ENCODE measurements around the gene CBLN3.
"Not testable (repeated sequence)": the region's sequence is repeated elsewhere in the genome, so short reads cannot be mapped to it uniquely, and the experiment has no call there.

The CBLN3 gene

GRCh38 chr14:24429395-24430142 lies at the start of gene CBLN3, which contains the start of gene KHNYN:
Gene CBLN3, minus strand, starts transcription at chr14:24429668. Its CDS starts 614 bp downstream, at chr14:24429054.
Gene KHNYN, plus strand, starts transcription at chr14:24429954. Its CDS starts 777 bp downstream, at chr14:24430731.
- peak; percentile 81 for DNase-seq

DNA sequence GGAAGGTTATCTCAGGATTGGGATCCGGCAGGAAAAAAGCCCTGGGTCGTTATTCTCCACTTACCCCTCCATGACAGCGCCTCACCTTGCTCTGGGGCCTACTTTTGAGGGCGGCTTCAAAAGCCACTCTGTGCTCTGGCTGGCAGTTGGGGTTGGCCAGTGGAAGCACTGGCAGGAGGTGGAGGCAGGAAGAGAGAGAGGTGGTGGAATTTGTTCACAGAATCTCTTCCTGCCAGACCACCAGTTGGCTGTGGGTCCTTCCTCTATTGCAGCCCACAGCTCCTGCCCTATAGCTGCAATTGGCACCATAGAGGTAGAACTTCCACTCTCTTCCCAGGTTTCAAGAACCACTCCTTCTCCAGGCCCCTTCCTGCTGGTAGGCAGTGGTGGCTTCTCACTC lies 45.8 kb upstream of the CBLN3 start:
- DNase-seq: no peak

GRCh38 chr14:24473211-24473610 lies 43.7 kb upstream of the CBLN3 start:
- no peak for DNase-seq

DNA sequence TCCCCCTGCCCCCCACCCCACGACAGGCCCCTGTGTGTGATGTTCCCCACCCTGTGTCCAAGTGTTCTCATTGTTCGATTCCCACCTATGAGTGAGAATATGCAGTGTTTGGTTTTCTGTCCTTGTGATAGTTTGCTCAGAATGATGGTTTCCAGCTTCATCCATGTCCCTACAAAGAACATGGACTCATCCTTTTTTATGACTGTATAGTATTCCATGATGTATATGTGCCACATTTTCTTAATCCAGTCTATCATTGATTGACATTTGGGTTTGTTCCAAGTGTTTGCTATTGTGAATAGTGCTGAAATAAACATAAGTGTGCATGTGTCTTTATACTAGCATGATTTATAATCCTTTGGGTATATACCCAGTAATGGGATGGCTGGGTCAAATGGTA lies 41.0 kb upstream of the CBLN3 start:
- not testable (repeated sequence) for DNase-seq

DNA sequence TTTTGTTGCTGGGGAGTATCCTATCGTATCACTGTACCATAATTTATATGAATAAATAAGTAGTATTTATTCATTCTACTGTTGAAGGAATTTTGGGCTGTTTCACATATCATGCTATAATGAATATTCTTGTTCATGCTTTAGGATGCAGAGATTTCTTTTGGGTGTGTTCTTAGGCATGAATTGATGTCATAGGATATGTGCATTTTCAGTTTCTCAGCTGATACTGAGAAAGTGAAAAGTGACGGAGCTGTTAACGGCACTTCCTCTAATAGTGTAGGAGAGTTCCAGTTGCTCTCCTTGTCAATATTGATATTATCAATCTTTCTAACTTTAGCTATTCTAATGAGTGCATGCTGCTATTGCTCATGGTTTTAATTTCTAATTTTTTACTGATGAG lies 36.3 kb upstream of the CBLN3 start:
- no peak for DNase-seq

DNA sequence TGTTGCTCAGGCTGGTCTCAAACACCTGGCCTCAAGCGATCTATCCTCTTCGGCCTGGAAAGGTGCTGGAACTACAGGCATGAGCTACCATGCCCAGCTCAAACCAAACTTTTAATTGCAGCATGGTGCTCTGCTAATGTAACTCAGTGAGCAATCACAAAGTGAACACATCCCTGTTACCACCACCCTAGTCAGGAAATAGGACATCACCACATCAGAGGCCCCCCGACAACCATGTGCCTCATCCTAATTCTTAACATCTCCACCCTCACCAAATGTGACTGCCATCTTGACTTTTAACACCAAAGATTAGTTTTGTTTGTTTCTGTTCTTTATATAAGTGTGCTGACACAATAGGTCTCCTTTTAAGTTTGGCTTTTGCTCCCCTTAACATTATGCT lies 35.9 kb upstream of the CBLN3 start:
- DNase-seq: no peak

DNA sequence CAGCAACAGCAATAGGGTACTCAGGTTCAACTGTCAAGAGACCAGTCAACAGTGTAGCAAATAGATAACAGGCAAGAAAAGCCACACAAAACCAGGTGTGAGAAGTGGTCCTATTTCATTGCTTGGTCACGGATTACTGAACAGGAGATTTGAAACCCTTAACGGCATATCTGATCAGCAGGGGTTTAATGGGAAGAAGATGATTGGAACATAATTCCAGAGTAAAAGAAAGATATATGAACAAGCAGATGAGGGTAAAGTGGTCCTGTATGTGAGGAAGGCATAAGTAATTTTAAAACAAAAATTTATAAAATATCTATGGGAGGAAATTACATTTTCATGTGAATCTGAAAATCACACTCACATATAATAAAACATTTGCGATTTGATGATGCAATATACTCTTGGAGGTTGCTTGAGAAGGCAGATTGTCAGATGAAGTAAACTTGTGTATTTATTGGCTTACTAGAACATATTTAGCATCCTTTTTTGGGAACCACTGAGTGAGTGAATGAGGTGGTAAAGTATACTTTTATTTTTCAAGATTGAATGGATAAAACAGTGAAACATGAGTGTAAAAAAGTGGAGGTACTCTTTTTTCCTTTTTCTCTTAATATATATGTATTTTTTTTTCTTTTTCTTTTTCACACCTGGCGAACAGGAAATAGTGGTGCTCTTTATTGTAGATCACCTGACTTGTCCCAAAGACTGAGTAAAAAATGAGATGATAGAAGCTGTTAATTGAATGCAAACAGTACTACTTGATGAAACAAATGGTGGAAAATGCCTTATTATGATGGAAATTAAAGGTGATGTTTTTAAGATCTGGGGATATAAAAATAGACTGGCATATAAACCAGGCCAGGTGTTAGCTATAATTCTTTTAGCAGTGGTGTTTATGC lies 34.7 kb upstream of the CBLN3 start:
- DNase-seq: no peak

DNA sequence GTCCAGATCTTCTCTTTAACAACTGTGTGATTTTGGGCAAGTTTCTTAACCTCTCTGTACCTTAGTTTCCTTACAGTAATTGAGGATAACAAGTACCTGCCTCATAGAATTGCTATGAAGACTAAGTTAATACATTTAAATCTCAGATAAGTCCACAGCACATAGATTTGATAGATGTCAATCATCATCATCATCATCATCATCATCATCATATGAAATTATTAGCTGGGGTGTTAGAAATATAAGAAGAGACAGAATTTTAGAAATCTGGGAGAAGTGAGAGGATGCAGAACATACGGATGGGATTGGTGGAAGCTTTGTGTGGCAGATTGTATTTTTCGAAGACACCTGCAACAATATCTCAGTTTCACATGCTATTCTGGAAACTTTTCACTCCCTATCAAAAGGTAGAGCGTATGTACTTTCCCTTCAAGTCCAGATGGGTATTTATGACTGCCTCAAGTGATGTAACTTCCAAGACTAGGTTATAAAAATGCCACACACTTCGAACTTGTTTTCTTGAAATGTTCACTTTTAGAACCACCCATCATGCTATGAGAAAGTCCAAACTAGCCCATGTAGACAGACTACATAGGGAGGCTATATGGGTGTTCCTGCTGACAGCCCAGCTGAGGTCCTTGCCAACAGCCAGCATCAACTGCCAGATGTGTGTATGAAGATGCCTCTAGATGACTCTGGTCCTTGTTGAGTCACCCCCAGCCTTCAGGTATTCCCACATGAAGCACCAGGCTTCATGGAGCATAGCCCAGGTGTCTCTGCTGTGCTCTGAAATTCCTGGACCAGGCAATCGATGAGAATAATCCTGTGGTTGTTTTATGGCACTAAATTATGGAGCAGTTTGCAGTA lies 33.8 kb upstream of the CBLN3 start:
- DNase-seq: no peak

GRCh38 chr14:24461336-24461735 lies 31.9 kb upstream of the CBLN3 start:
- DNase-seq: no peak

DNA sequence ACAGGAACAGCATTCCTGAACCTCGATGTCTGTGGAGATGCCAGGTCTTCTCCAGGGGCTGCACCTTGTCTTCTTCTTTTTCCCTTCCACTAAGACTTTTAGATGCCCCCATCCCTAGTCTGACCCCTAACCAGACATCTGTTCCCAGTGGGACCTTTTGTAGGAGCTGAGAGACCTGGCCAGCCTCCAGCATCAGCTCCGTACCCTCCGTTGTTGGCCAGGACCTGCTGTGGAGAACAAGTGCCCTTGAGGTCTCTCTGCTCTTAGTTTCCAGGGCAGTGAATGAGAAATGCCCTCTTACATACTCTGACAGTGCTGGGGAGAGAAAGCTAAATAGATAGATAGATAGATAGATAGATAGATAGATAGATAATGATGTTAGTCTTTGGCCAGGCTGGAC lies 29.9 kb upstream of the CBLN3 start:
- DNase-seq: no peak

DNA sequence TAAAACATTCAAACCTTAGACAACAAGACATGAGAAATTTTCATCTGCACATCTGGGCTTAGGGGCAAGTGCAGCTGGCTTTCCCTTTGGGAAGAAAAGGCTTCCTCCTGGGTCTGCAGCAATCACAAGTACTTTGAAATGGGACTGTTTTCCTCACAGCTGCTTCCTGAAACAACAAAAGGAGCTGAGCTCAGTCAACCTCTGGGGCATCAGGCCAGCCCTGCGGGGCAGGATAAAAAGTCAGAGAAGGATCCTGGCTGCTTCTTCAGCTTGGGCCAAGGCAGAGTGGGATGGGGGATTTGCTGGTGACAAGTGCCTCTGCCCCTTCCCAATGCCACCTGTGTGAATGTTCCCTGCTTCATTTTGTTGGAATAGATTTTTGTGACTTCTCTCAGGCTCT lies 29.3 kb upstream of the CBLN3 start:
- no peak for DNase-seq

GRCh38 chr14:24456980-24457379 lies 27.5 kb upstream of the CBLN3 start:
- no peak for DNase-seq

DNA sequence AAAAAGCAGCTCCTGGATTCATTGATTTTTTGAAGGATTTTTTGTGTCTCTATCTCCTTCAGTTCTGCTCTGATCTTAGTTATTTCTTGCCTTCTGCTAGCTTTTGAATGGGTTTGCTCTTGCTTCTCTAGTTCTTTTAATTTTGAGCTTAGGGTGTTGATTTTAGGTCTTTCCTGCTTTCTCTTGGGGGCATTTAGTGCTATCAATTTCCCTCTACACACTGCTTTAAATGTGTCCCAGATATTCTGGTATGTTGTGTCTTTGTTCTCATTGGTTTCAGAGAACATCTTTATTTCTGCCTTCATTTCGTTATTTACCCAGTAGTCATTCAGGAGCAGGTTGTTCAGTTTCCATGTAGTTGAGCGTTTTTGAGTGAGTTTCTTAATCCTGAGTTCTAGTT lies 21.4 kb upstream of the CBLN3 start:
- DNase-seq: not testable (repeated sequence)

GRCh38 chr14:24443053-24443665 lies 13.7 kb upstream of the CBLN3 start:
- no peak for DNase-seq

- peak; percentile 93 for DNase-seq
These were observed 13.0 kb upstream of the CBLN3 start, which contains the start of gene SDR39U1 for GRCh38 chr14:24442240-24443052. Gene SDR39U1, minus strand, starts transcription at chr14:24442776. Its CDS starts 7 bp downstream, at chr14:24442769.

GRCh38 chr14:24441904-24442239 lies 12.4 kb upstream of the CBLN3 start:
- DNase-seq: no peak

- DNase-seq: no peak
These were observed 12.0 kb upstream of the CBLN3 start for GRCh38 chr14:24441485-24441884.

GRCh38 chr14:24440606-24441399 lies 11.3 kb upstream of the CBLN3 start:
- DNase-seq: no peak

- DNase-seq: no peak
These were observed 10.6 kb upstream of the CBLN3 start for GRCh38 chr14:24439830-24440605.

- no peak for DNase-seq
These were observed 9.8 kb upstream of the CBLN3 start for GRCh38 chr14:24439257-24439656.

All from activated CD4-positive, alpha-beta T cell treated with anti-CD3 and anti-CD28 coated beads for 1 hour (primary cell).